T-helper 17 cell (primary cell): Measurements from ENCODE around the gene CRYBA2. TPM values are rescaled to one million over a fixed set of nuclear protein-coding genes. Genes with fewer than 3 reads are reported as not detected.

Experiments
- ATAC-seq: fragments of 150-1000 bp; cut with Tn5 transposase; 2 replicates; pipeline ENCODE4 v1.10.0; 2021; ENCODE audit warnings: mild to moderate bottlenecking, moderate library complexity
- DNase-seq, 3 donors: peaks; one replicate each; pipeline versions ENCODE4 v3.0.0 to v3.0.0-alpha.2; 2020 to 2021
- H3K9me3 ChIP-seq: one replicate; pipeline ENCODE4 v1.7.0; 2013; ENCODE audit warnings: low read length, mild to moderate bottlenecking; ENCODE audit not compliant: control insufficient read depth, poor library complexity, severe bottlenecking
- H3K27ac Mint-ChIP-seq: one replicate; pipeline ENCODE4 v1.8.0; 2022; ENCODE audit warnings: mild to moderate bottlenecking, moderate library complexity, mixed read lengths
- H3K27me3 Mint-ChIP-seq: one replicate; pipeline ENCODE4 v1.8.0; 2022; ENCODE audit warnings: mixed read lengths
- H3K36me3 Mint-ChIP-seq: one replicate; pipeline ENCODE4 v1.8.0; 2022; ENCODE audit warnings: low read depth, mixed read lengths
- H3K4me1 Mint-ChIP-seq: one replicate; pipeline ENCODE4 v1.8.0; 2022; ENCODE audit warnings: mild to moderate bottlenecking, mixed read lengths
- H3K4me3 Mint-ChIP-seq: one replicate; pipeline ENCODE4 v1.8.0; 2022; ENCODE audit warnings: mild to moderate bottlenecking, moderate library complexity, mixed read lengths
- total RNA-seq, 4 donors: library from RNA in 2 of 4; stranded (reverse) in 2 of 4; gene quantifications; one replicate each; pipeline ENCODE4 v1.2.3 and lab custom pipeline; 2022 to 2026

CRYBA2 gene
- total RNA-seq, 2 donors from 2014 or later: not detected

DNA sequence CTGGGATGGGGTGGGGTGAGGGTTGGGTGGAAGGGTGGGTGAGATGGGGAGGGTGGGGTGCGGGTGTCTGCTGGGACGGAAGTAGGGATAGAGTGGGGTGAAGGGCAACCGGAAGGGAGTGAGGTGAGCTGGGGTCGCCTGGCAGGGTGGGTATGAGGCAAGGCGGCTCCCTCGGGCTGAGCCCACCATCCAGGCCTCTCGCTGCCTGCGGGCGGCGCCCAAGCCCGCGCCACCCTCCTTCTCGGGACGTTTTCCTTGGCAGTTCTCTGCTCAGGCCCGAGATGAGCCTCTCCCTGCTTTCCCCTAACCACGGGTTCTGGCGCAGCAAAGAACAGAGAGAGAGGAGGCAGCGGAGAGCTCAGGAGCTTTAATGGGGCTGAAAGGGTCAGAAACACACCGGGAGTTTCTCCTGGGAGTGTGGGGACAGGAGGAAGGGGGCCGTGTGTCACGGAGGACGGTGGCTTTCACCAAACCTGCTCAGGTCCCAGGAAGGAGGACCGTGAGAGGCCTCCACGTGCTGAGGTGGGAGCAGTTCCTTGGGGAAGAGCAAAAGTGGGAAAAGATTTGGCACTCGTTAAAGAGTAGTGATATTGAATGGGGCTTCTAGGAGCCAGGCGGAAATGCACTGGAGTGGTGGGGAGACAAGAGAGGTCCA lies 12.4 kb downstream of the CRYBA2 start:
- no peak for ATAC-seq
- peaks cover 66% of the 10 kb centered on the region for H3K27me3 Mint-ChIP-seq
- no peak for DNase-seq
- no peaks in the 10 kb centered on the region for H3K9me3 ChIP-seq
- no peak overlapping the region for H3K27ac Mint-ChIP-seq
- peak overlapping the region; percentile 91 for H3K4me3 Mint-ChIP-seq
- peaks cover 14% of the 10 kb centered on the region for H3K36me3 Mint-ChIP-seq
- H3K4me1 Mint-ChIP-seq: peaks cover 30% of the 10 kb centered on the region

DNA sequence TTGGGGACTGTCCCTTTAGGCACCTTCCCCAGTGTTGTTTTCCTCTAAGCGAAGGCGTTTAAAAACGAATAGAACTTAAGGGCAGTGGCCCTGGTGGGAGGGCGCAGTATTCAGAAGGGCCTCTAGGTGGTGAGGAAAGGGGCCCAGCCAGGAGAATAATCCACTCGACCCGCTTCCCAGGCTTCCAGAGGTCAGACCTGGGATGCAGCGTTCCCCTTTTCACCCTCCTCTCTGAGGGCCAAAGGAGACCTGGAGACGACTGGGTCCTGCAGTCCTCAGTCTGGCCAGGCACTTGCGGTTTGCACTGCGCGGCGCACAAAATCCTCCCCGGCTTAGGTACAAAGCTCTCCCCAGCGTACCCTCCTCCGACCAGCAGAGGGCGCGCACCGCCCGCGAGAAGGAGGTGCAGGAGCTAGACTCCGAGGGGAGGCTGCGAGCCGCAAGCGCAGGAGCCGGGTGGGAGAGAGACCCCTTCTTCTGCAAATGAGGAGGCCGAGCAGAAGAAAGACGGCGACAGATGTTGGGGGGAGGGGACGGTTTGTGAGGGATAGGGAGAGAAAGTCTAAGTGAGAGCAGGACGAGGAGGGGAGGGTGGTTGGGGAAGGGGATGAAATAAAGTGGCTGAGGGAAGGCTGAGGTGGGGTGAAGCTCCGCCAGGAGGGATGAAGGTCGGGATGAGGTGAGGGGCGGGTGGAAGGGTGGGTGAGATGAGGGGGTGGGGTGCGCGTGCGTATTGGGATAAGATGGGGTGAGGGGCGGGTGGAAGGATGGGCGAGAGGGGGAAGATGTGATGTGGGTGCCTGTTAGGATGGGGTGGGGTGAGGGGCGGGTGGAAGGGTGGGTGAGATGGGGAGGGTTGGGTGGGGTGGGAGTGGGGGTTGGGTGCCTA lies 13.1 kb downstream of the CRYBA2 start:
- Mint-ChIP-seq H3K4me3 (peak overlapping the region; percentile 91), H3K4me1 (peaks cover 25% of the 10 kb centered on the region), H3K27ac (no peak overlapping the region), H3K36me3 (peaks cover 14% of the 10 kb centered on the region), H3K27me3 (peaks cover 69% of the 10 kb centered on the region)
- peak; percentile 69 to 82 (median 69) for DNase-seq
- no peaks in the 10 kb centered on the region for H3K9me3 ChIP-seq
- peak; percentile 91 for ATAC-seq

DNA sequence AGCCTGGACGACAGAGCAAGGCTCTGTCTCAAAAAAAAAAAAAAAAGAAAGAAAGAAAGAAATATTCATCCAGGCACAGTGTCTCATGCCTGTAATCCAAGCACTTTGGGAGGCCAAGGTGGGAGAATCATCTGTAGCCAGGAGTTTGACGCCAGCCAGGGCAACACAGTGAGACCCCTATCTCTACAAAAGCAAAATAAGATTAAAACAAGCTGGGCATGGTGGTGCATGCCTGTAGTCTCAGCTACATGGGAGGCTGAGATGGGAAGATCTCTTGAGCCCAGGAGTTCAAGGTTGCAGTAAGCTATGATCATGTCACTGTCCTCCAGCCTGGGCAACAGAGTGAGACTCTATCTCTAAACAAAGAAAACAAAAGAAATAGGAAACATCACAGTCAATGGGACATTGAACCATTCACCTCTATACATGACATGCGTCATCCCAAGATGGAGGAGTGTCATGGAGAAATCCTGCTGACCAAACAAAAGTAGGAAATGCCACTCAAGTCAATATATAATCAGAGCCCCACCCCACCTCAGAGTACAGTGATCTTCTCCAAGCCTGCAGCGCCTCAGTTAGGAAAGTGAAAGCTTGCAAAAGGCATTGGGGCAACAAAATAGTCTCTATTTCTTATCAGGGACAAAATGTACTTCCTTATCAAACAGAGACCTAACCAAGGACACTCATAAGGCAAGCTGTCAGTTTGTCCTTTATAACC lies 18.0 kb downstream of the CRYBA2 start:
- peaks cover 11% of the 10 kb centered on the region for H3K36me3 Mint-ChIP-seq
- no peaks in the 10 kb centered on the region for H3K9me3 ChIP-seq
- DNase-seq (no peak), ATAC-seq (no peak)
- H3K4me3 Mint-ChIP-seq: no peak overlapping the region
- H3K27me3 Mint-ChIP-seq: peaks cover 73% of the 10 kb centered on the region
- H3K4me1 Mint-ChIP-seq: peaks cover 3% of the 10 kb centered on the region
- no peak overlapping the region for H3K27ac Mint-ChIP-seq

DNA sequence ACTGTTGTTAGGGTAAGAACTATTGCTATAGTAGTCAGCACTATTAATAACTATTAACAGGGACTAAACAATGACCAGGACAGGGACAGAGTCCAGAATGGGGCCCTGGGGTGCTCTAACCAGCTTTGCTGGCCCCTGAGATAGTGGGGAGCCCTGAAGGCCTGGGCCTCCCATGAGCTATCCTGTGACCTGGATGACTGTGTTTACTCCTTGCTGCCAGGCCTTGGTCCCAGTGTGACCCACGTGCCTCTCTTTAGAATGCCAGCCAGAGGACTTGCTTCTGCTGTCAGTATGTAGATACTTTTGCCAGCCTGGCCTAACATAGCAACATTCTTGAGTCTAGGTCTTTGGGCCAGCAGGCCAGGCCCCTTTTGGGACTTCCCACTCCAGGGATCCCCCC lies 22.3 kb downstream of the CRYBA2 start:
- no peak for ATAC-seq
- Mint-ChIP-seq H3K36me3 (peaks cover 4% of the 10 kb centered on the region), H3K27ac (no peak overlapping the region), H3K4me1 (no peaks in the 10 kb centered on the region), H3K27me3 (peaks cover 75% of the 10 kb centered on the region), H3K4me3 (no peak overlapping the region)
- H3K9me3 ChIP-seq: no peaks in the 10 kb centered on the region
- no peak for DNase-seq

DNA sequence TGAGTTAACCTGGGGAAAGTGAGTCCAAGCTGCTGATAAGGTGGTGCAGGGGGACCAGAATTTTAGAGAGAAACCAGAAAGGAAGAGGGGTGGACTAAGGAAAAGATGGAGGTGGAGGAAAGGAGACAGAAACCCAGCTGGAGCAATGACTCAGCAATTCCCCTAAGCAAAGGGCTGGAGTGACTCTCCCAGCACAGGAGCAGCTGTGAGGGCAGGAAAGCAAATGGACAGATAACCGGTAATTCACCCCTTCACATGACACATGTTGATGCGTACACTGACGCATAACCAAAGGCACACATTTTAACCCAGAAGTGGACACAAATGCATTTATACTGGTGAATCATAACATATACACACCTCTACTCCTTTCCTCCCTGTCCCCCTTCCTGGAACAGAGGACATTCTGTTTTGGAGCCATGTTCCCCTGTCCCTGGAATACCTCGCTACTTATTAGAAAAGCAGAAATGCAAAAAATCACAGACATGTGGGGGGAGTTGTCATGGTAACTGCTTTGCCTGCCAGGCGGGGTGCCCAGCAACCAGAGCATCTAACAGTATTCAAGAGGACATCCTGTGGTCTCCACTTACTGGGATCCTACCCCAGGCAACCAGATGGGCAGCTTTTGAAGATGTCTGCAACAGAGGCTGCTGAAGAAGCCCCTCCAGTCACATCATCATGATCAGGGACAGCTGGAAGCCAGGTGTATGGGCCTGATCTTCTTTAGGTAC lies 29.0 kb downstream of the CRYBA2 start:
- no peaks in the 10 kb centered on the region for H3K9me3 ChIP-seq
- Mint-ChIP-seq H3K36me3 (peaks cover 10% of the 10 kb centered on the region), H3K4me1 (peaks cover 9% of the 10 kb centered on the region), H3K4me3 (no peak overlapping the region), H3K27ac (no peak overlapping the region), H3K27me3 (peaks cover 63% of the 10 kb centered on the region)
- ATAC-seq: no peak
- no peak for DNase-seq

DNA sequence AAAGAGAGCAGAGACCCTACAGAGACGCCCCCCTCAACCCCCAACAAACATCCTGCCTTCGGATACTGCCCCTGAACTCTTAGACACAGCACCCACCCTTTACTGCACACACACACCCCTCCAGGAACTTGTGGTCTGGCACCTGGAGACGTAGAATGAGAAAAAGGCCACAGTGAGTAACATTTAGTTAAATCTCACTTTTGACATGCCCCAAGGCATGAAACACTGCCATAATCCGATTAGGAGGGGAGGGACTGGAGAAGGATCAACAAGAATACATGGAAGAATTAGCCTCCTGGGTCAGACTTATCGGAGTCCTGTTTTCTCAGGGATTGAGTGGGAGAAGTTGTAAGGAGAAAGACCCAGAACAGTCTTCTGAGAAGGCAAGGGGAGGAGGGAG lies 29.6 kb downstream of the CRYBA2 start:
- ATAC-seq (no peak), DNase-seq (no peak)
- Mint-ChIP-seq H3K4me1 (peaks cover 12% of the 10 kb centered on the region), H3K27ac (no peak overlapping the region), H3K4me3 (no peak overlapping the region), H3K27me3 (peaks cover 64% of the 10 kb centered on the region), H3K36me3 (peaks cover 10% of the 10 kb centered on the region)
- H3K9me3 ChIP-seq: no peaks in the 10 kb centered on the region

DNA sequence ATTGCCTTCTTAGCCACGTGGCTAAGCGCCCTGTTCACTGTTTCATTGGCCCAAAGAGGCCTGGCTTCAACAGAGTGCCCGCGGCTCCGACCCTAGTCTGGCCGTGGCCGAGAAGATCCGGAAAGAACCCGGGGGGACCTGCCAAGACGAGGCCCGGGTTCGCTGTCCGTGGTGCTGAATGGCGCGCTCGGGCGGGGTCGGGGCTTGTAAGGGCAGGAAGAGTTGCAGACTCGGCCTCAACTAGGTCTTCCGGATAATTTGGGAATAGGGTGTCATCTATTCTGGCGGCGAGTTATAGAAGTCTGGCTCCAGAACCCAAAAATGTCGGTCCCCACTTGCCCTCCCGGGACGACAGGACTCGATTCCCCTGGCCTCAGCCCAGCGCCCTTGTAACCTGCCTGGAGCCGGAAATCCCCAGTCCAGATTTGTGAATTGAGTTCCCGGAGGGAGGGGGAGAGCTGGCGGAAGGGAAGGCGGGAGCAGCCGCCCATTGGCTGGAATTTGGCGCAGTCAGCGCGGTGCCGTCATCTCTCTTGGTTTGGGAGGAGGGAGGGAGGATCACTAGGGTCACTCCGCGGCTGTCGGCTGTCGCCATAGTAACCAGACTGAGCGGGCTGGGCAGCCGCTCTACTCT lies 30.2 kb downstream of the CRYBA2 start:
- peaks cover 12% of the 10 kb centered on the region for H3K4me1 Mint-ChIP-seq
- no peak overlapping the region for H3K27ac Mint-ChIP-seq
- peaks cover 10% of the 10 kb centered on the region for H3K36me3 Mint-ChIP-seq
- no peak overlapping the region for H3K4me3 Mint-ChIP-seq
- ATAC-seq: peak; percentile 35
- H3K9me3 ChIP-seq: no peaks in the 10 kb centered on the region
- peaks cover 66% of the 10 kb centered on the region for H3K27me3 Mint-ChIP-seq
- DNase-seq: peak in 2 of 3 donors; percentile 31 to 56

DNA sequence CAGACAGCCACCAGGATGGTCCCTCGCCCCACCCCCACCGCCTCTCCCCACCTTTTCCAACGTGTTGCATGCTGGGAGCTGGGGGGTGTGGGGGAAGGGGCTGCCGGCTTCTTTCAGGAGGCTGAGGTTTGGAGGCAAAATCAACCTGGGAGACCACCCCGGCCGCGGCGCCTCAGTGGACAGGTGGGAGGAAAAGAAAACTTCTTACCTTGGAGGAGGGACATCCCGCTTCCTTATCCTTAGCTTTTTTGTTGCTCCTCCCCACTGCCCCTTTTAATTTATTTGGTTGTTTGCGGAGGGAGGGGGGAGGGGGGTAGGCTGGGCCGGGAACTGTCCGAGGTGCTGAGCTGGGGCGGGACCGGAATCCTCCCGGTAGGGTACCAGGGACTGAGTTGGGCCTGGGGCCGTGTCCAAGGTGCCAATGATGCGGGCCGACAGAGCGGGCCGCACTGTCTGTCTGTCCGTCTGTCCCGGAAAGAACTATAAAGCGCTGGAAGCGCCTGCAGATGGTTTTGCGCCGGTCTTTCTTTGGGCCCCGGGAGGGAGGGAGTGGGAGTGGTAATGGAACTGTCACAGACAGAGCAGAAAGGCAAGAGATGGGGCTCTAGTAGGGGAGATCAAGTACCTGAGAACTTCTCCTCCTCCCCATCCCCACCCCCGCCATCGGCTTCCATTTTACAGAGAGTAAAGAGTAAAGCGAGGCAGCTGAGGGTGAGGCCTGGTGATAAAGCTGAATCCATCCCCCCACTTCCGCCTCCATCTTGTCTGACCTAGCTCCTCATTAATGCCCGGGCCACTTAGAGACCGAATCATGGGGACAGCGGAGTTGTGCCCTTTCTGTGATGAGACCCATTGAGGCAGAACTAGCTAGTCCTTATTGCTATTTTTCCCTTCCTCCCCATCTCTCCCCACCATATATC lies 31.3 kb downstream of the CRYBA2 start:
- no peak for DNase-seq
- ATAC-seq: no peak
- Mint-ChIP-seq H3K4me3 (peak overlapping the region; percentile 79), H3K4me1 (peaks cover 12% of the 10 kb centered on the region), H3K27me3 (peaks cover 71% of the 10 kb centered on the region), H3K36me3 (peaks cover 13% of the 10 kb centered on the region), H3K27ac (no peak overlapping the region)
- no peaks in the 10 kb centered on the region for H3K9me3 ChIP-seq

DNA sequence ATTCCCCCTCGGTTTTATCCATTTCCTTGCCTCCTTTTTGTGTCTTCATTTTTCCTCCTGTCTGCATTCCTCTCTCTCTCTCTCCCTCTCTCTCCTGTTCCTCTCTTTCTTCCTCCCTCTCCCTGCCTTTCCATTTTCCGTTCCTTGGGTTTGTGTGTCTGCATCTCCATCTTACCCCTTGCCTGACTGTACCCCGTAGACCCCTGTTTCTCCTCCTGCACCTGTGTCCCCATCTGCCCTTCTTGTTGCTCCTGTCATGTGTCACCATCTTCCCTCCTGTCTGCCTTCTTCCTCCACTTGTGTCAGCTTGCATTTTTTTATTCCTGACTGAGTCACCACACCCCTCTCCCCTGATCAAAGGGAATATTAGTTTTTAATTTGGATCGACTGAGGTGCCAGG lies 32.0 kb downstream of the CRYBA2 start:
- peaks cover 12% of the 10 kb centered on the region for H3K4me1 Mint-ChIP-seq
- H3K27ac Mint-ChIP-seq: no peak overlapping the region
- H3K4me3 Mint-ChIP-seq: peak overlapping the region; percentile 79
- no peak for DNase-seq
- H3K9me3 ChIP-seq: no peaks in the 10 kb centered on the region
- H3K36me3 Mint-ChIP-seq: peaks cover 13% of the 10 kb centered on the region
- peaks cover 73% of the 10 kb centered on the region for H3K27me3 Mint-ChIP-seq
- ATAC-seq: no peak

DNA sequence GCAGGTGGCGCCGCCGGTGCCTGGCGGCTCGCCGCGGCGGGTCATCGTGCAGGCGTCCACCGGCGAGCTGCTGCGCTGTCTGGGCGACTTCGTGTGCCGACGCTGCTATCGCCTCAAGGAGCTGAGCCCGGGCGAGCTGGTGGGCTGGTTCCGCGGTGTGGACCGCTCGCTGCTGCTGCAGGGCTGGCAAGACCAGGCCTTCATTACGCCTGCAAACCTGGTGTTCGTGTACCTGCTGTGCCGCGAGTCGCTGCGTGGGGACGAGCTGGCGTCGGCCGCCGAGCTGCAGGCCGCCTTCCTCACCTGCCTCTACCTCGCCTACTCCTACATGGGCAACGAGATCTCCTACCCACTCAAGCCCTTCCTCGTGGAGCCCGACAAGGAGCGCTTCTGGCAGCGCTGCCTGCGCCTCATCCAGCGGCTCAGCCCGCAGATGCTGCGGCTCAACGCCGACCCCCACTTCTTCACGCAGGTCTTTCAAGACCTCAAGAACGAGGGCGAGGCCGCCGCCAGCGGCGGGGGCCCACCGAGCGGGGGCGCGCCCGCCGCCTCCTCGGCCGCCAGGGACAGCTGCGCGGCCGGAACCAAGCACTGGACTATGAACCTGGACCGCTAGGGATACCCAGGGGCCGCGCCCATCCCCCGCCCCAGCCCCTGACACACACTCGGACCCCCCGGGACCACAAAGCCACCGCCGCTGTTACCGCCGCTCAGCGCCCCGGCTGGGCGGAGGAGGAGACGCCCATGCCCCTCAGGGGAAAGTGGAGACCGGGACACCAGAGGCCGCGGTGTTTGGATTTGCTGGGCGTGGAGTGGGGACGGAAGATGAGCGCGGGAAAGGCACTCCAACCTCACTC lies 32.7 kb downstream of the CRYBA2 start:
- Mint-ChIP-seq H3K4me1 (peaks cover 12% of the 10 kb centered on the region), H3K4me3 (peak overlapping the region; percentile 79), H3K36me3 (peaks cover 13% of the 10 kb centered on the region), H3K27me3 (peaks cover 76% of the 10 kb centered on the region), H3K27ac (no peak overlapping the region)
- no peak for ATAC-seq
- no peaks in the 10 kb centered on the region for H3K9me3 ChIP-seq
- no peak for DNase-seq

DNA sequence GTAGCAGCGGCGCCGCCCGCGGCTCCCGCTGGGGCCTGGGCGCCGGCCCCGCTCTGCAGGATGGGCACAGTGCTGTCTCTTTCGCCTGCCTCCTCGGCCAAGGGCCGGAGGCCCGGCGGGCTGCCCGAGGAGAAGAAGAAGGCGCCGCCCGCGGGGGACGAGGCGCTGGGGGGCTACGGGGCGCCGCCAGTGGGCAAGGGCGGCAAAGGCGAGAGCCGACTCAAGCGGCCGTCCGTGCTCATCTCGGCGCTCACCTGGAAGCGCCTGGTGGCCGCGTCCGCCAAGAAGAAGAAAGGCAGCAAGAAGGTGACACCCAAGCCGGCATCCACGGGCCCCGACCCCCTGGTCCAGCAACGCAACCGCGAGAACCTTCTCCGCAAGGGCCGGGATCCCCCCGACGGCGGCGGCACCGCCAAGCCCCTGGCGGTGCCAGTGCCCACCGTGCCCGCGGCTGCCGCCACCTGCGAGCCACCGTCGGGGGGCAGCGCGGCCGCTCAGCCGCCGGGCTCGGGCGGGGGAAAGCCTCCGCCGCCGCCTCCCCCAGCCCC lies 33.4 kb downstream of the CRYBA2 start:
- no peak for DNase-seq

More for the DNA sequence above, 33.4 kb downstream of the CRYBA2 start:
- H3K27ac Mint-ChIP-seq: no peak overlapping the region
- H3K4me1 Mint-ChIP-seq: peaks cover 12% of the 10 kb centered on the region
- no peak overlapping the region for H3K4me3 Mint-ChIP-seq
- no peaks in the 10 kb centered on the region for H3K9me3 ChIP-seq
- H3K27me3 Mint-ChIP-seq: peaks cover 77% of the 10 kb centered on the region
- no peak for ATAC-seq
- peaks cover 13% of the 10 kb centered on the region for H3K36me3 Mint-ChIP-seq
